Stimulated activated effector memory CD8-positive, alpha-beta T cell treated with anti-CD3 and anti-CD28 coated beads, Interleukin-12 subunit alpha, Interleukin-12 subunit beta, amount 100 ng/mL, for 72 hours (primary cell): ENCODE measurements around the gene PCDHGA5.
"Not testable (repeated sequence)": the region's sequence is repeated elsewhere in the genome, so short reads cannot be mapped to it uniquely, and the experiment has no call there.

ENCODE experiments used
- ATAC-seq: fragments of 150-1000 bp; cut with Tn5 transposase; 2 replicates; pipeline ENCODE4 v1.10.0; 2021
- DNase-seq, 2 donors: peaks; one replicate each; pipeline ENCODE4 v3.0.0; 2021 to 2022; ENCODE audit warnings: low spot score in 2 of 2
- H3K27ac Mint-ChIP-seq: one replicate; pipeline ENCODE4 v1.8.0; 2022; ENCODE audit warnings: mild to moderate bottlenecking, mixed read lengths
- H3K36me3 Mint-ChIP-seq: one replicate; pipeline ENCODE4 v1.8.0; 2022; ENCODE audit warnings: mild to moderate bottlenecking, mixed read lengths
- H3K4me1 Mint-ChIP-seq: one replicate; pipeline ENCODE4 v1.8.0; 2022; ENCODE audit warnings: mixed read lengths
- H3K4me3 Mint-ChIP-seq: one replicate; pipeline ENCODE4 v1.8.0; 2022; ENCODE audit warnings: mild to moderate bottlenecking, mixed read lengths
- H3K9me3 Mint-ChIP-seq: one replicate; pipeline ENCODE4 v1.8.0; 2022; ENCODE audit warnings: mixed read lengths

Gene PCDHGA5

GRCh38 chr5:141369994-141370848, 6.3 kb downstream of the PCDHGA5 start, which contains the start of gene PCDHGB3:
TSS of gene PCDHGB3 (plus strand) at chr5:141370242. CDS start at chr5:141370395, 153 bp downstream.
- DNase-seq (no peak), ATAC-seq (peak; percentile 68)
- Mint-ChIP-seq H3K9me3 (peaks cover 17% of the 10 kb centered on the region), H3K4me3 (peak within 1 kb of the TSS; percentile 77), H3K27ac (no peak within 1 kb of the TSS), H3K4me1 (peaks cover 6% of the 10 kb centered on the region), H3K36me3 (no peaks in the 10 kb centered on the region)

GRCh38 chr5:141371572-141372475, 7.9 kb downstream of the PCDHGA5 start:
- Mint-ChIP-seq H3K4me3 (no peak overlapping the region), H3K9me3 (peaks cover 11% of the 10 kb centered on the region), H3K4me1 (peaks cover 6% of the 10 kb centered on the region), H3K36me3 (no peaks in the 10 kb centered on the region), H3K27ac (no peak overlapping the region)
- ATAC-seq (no peak), DNase-seq (no peak)

GRCh38 chr5:141373673-141374317, 9.8 kb downstream of the PCDHGA5 start, which contains the start of gene PCDHGA6:
TSS of gene PCDHGA6 (plus strand) at chr5:141373891. CDS start at chr5:141374084, 193 bp downstream.
- no peak for ATAC-seq
- H3K4me3 Mint-ChIP-seq, result peak within 1 kb of the TSS; percentile 20
- no peak for DNase-seq
- no peaks in the 10 kb centered on the region for H3K36me3 Mint-ChIP-seq
- peaks cover 6% of the 10 kb centered on the region for H3K4me1 Mint-ChIP-seq
- no peak within 1 kb of the TSS for H3K27ac Mint-ChIP-seq
- H3K9me3 Mint-ChIP-seq, result peaks cover 11% of the 10 kb centered on the region

- no peak overlapping the region for H3K27ac Mint-ChIP-seq
- ATAC-seq (no peak), DNase-seq (no peak)
- no peaks in the 10 kb centered on the region for H3K36me3 Mint-ChIP-seq
- H3K4me3 Mint-ChIP-seq, result no peak overlapping the region
- H3K9me3 Mint-ChIP-seq, result peaks cover 9% of the 10 kb centered on the region
- H3K4me1 Mint-ChIP-seq, result peaks cover 6% of the 10 kb centered on the region
These were observed 10.7 kb downstream of the PCDHGA5 start for GRCh38 chr5:141374627-141375026.

- not testable (repeated sequence) for ATAC-seq, H3K9me3 Mint-ChIP-seq
These were observed 11.6 kb downstream of the PCDHGA5 start for GRCh38 chr5:141375444-141376155.

GRCh38 chr5:141382469-141383294, 18.7 kb downstream of the PCDHGA5 start, which contains the start of gene PCDHGA7:
TSS of gene PCDHGA7 (plus strand) at chr5:141382742. CDS start at chr5:141382900, 158 bp downstream.
- DNase-seq (no peak), ATAC-seq (no peak)
- H3K9me3 Mint-ChIP-seq, result peaks cover 3% of the 10 kb centered on the region
- no peak within 1 kb of the TSS for H3K27ac Mint-ChIP-seq
- H3K4me1 Mint-ChIP-seq, result no peaks in the 10 kb centered on the region
- peak within 1 kb of the TSS; percentile 36 for H3K4me3 Mint-ChIP-seq
- peaks cover 6% of the 10 kb centered on the region for H3K36me3 Mint-ChIP-seq

More at GRCh38 chr5:141375444-141376155, 11.6 kb downstream of the PCDHGA5 start:
- not testable (repeated sequence) for DNase-seq, H3K27ac Mint-ChIP-seq, H3K4me1 Mint-ChIP-seq, H3K36me3 Mint-ChIP-seq, H3K4me3 Mint-ChIP-seq

- H3K4me1 Mint-ChIP-seq, result no peaks in the 10 kb centered on the region
- H3K36me3 Mint-ChIP-seq, result peaks cover 6% of the 10 kb centered on the region
- H3K9me3 Mint-ChIP-seq, result peaks cover 3% of the 10 kb centered on the region
- ATAC-seq, result no peak
- DNase-seq, result no peak
- H3K27ac Mint-ChIP-seq, result no peak overlapping the region
- H3K4me3 Mint-ChIP-seq, result no peak overlapping the region
These were observed 19.4 kb downstream of the PCDHGA5 start for GRCh38 chr5:141383345-141383744.

GRCh38 chr5:141384471-141385267, 20.7 kb downstream of the PCDHGA5 start:
- no peak overlapping the region for H3K4me3 Mint-ChIP-seq
- DNase-seq, result no peak
- ATAC-seq, result no peak
- H3K9me3 Mint-ChIP-seq, result peaks cover 8% of the 10 kb centered on the region
- H3K36me3 Mint-ChIP-seq, result peaks cover 6% of the 10 kb centered on the region
- H3K27ac Mint-ChIP-seq, result no peak overlapping the region
- H3K4me1 Mint-ChIP-seq, result no peaks in the 10 kb centered on the region

- DNase-seq, H3K27ac Mint-ChIP-seq, H3K4me3 Mint-ChIP-seq, H3K4me1 Mint-ChIP-seq, H3K36me3 Mint-ChIP-seq: not testable (repeated sequence)
- ATAC-seq, result peak; percentile 53
- peaks cover 16% of the 10 kb centered on the region for H3K9me3 Mint-ChIP-seq
These were observed 23.8 kb downstream of the PCDHGA5 start, which contains the start of gene PCDHGB4 for GRCh38 chr5:141387557-141388311. TSS of gene PCDHGB4 (plus strand) at chr5:141387698. CDS start at chr5:141387885, 187 bp downstream.

GRCh38 chr5:141388661-141389060, 24.7 kb downstream of the PCDHGA5 start:
- no peak overlapping the region for H3K4me3 Mint-ChIP-seq
- H3K36me3 Mint-ChIP-seq, result no peaks in the 10 kb centered on the region
- no peak for DNase-seq
- no peak overlapping the region for H3K27ac Mint-ChIP-seq
- H3K4me1 Mint-ChIP-seq, result no peaks in the 10 kb centered on the region
- no peak for ATAC-seq
- peaks cover 13% of the 10 kb centered on the region for H3K9me3 Mint-ChIP-seq

GRCh38 chr5:141389153-141390042, 25.4 kb downstream of the PCDHGA5 start:
- Mint-ChIP-seq H3K4me3 (no peak overlapping the region), H3K9me3 (peaks cover 16% of the 10 kb centered on the region), H3K4me1 (no peaks in the 10 kb centered on the region), H3K36me3 (peaks cover 5% of the 10 kb centered on the region), H3K27ac (no peak overlapping the region)
- DNase-seq (no peak), ATAC-seq (no peak)
